ENCODE results near the gene AUP1. TPM values are rescaled to one million over a fixed set of nuclear protein-coding genes. Genes with fewer than 3 reads are reported as not detected.

AUP1 gene
- total RNA-seq, 1 donor from 2014 or later: 40.4 TPM

DNA sequence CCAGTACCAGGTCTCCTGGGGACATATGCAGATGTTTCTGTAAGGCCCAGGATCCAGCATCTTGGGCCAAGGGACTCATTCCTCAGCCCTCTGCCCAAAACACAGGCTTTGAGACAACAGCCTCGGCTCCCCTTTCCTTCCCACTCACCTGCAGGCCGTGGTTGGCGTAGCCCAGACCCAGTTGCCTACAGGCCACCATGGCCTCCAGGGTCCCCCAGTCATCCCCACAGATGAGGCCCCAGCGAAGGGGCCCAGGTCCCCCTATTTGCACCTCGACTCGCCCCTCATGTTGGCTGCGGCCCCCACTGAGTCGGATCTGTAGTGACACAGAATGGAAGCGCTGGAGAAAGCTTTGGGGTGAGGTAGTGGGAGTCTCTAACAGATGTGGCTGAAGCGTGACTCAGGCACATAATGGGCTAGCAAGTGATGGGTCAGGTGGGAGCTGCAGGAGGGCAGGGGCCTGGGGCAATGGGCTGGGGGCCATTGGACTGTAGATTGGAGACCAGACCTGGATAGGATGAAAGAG, 6.0 kb upstream of the AUP1 start:
- DNase-seq: no peak

DNA sequence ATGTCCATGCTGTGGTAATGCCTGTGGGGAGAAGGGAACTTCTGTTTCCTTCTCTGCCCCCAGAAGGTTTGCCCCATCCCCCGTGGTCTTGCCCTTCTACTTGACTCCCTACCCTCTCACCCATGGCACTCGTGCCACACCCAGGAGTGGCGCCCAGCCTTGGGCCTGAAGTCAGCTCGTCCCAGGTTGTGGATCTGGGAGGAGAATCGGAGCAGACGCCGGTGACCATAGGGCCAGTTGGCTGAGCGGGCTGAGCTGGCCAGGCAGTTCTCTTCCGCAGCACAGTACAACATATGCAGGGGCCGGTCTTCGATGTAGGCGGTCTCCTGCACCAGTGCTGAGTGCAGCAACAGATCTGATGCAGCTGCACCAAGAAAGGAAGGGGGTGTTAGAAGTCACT, 4.9 kb upstream of the AUP1 start:
- no peak for DNase-seq

DNA sequence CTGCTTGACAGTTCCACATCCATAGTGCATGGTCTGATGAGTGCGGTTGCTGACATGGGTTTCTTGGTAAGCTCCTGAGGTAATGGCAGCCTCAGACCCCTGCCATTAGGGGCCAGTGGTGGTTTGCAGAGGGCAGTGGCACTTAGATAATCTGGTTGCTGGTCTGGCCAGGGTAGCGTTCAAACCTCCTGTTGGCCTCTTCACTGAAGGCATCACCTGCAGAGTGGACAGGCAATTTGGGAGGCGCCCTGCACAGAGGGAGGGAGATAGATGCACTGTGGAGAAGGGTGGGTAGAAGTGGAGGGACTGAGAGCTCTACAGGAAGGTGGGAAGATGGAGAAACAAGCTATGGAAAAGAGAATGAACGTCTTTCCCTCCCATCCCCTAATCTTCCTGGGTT, 4.0 kb upstream of the AUP1 start:
- no peak for DNase-seq

DNA sequence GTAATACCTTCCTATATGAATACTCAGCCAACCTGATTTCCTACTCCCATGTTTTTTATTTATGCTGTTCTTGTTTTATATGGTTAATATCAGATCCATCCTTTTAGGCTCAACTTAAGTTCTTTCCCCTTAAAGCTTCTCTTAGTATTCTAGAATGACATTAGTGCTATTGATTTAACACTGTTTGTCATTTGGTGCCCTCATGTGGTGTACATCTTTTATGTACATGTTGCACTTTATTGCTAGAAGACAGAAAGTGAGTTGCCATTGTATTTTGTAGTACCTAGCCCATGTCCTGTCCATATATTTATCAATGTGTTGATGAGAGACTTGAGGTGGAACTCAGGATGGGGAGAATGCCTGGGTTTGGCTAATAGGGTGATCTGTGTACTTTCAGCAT, 2.7 kb upstream of the AUP1 start:
- DNase-seq: no peak

DNA sequence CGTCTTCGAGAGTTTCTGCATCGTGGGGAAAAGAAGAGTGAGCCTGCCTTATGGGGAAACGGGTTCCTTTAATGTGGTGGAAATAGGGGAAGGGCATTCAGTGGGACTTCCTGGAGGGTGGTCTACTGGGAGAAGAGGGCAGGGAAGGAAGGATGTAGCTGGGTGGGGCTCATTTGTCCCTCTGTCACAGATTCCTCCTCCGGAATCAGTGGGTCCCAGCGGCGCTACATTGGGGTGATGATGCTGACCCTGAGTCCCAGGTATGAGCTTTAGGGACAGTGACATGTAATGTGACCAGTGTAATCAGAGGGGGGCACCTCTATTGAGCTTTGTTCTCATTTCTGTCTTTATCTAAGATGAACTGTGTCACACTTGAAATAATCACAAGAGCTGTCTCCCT, 2.2 kb upstream of the AUP1 start:
- no peak for DNase-seq

DNA sequence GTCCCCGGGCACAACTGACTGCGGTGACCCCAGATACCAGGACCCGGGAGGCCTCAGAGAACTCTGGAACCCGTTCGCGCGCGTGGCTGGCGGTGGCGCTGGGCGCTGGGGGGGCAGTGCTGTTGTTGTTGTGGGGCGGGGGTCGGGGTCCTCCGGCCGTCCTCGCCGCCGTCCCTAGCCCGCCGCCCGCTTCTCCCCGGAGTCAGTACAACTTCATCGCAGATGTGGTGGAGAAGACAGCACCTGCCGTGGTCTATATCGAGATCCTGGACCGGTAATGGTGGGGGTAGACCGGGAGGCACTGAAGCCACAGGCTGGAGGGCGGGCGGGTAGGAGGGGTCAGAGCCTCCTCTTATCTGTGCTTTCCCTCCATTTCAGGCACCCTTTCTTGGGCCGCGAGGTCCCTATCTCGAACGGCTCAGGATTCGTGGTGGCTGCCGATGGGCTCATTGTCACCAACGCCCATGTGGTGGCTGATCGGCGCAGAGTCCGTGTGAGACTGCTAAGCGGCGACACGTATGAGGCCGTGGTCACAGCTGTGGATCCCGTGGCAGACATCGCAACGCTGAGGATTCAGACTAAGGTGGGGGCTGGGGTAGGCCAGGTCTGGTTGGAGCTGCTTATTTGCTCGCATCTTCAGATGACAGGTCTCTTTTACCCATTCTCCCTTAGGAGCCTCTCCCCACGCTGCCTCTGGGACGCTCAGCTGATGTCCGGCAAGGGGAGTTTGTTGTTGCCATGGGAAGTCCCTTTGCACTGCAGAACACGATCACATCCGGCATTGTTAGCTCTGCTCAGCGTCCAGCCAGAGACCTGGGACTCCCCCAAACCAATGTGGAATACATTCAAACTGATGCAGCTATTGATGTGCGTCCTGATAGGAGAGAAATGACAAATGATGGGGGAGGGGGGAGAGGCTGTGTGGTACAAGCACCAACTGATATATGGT, 1.0 kb upstream of the AUP1 start:
- DNase-seq: peak; percentile 20

DNA sequence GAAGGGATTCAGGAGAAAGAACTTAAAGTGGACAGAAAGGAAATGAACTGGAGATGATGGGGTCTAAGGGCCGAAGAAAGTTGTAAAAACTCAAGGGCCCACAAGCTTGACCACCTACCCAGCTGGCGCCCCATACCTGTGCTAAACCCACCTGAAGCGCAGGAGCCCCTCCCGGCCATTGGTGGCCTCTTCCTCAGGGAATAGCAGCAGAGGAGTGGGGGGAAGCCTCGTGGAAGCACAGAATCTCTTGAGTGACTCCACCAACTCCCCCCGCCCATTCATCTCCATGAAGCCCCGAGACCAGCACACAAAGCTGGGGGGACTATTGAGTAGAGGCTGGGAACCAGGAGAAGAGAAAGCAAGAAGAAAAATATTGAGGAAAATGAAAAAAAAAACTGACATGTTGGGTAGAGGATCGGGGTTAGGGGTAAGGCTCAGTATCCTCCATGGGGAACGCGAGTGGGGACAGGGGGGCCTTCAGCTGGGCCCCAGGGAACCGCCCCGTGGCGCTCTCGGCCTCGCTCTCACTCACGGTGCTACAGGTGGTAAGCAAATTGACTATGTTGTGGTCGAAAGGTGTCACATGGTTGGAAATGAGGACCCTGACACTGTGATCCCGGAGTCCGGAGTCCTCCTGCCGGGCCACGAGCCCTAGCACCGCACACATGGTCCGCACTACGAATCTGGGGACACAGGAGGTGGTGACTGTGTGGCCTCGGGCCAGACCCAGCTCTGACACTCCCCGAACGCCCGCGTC, 728 bp downstream of the AUP1 start:
- no peak for DNase-seq

DNA sequence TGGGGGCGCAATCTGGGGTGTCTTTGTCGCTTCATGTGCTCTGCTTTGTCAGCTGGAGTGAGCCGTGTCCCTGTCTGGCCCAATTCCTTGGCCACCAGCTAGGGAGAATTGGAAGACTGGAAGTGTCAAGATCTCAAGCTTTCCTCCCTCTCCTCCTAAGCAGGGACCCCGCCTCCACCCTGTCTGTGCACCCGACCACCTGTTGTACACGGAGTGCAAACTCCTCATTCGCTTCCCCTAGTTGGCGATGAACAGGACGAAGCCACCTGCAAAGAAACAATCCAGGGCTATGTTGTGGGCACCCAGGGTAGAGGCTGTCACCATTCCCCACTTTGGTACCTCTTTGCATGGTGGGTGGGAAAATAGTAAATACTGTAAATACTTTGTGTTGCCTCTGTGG, 1.8 kb downstream of the AUP1 start:
- DNase-seq: no peak

DNA sequence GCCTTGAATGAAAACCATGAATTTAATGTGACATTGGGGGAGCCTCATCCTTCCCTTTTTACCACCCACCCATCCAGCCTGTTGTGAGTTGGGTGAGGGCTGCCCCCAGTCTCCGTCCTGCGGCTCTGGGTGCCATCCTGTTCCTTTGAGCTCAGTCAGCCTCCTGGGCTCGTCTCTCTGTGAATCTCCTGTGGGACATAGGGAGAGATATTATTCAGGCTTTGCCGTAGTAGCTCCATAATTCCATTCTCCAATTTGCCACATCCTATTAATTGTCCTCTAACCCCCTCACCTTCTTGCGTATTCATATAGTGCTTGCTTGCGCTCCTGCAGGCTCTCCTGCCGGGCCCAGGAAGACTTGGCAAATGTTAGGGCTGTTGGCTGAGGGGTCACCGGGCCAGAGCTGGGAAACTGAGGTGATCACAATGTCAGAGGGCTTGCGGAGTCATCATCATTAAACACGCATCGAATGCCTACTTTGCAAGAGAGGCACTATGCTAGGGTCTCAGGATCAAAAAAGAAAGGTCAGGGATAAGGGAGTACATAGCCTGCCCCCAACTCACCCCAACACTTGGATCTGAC, 2.8 kb downstream of the AUP1 start:
- DNase-seq: no peak

DNA sequence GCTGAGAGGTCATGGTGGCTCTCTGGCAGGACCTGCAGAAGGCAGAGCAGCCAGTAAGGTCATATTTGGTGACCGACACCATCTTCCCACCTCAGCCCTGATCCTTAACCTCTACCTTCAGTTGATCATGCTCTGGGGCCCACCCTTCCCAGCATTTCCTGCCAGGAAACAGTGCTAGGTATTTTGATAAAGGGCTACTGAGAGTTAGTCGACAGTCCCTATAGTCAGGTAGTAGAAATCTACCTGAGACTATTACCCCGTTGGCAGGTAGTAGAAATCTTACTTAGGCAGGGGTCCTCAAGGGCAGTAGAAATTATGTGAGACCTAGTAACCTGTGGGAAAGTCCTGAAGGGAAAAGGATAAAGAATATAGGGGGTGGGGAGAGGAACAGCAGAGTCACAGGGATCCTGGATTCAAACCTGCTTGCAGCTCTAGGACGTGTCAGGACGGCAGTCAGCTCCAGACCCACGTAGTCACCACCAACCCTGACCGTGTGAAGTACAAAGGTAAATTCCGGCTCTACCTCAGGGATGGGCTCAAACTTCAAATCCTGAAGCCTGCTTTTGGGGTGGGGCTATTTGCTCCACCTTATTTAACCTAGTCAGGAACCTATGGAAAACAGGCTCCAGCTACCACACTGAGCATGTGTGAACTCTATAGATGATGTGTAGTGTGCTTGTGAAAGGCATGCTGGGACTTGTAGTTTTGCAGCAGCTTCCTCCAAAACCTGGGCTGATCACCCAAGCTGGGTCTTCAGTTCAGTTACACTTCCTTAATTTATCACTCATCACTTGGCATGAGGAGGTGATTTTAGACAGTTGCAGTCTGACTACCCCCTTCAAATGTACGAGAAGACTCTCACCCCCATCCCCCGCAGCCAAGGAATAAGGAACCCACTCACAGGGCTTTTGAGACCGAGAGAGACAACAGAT, 3.5 kb downstream of the AUP1 start, which contains the start of gene DQX1:
TSS of gene DQX1 (minus strand) at position 515 of the 932 bp plus-strand sequence. CDS start at position 13, 502 bp downstream.
- no peak for DNase-seq

DNA sequence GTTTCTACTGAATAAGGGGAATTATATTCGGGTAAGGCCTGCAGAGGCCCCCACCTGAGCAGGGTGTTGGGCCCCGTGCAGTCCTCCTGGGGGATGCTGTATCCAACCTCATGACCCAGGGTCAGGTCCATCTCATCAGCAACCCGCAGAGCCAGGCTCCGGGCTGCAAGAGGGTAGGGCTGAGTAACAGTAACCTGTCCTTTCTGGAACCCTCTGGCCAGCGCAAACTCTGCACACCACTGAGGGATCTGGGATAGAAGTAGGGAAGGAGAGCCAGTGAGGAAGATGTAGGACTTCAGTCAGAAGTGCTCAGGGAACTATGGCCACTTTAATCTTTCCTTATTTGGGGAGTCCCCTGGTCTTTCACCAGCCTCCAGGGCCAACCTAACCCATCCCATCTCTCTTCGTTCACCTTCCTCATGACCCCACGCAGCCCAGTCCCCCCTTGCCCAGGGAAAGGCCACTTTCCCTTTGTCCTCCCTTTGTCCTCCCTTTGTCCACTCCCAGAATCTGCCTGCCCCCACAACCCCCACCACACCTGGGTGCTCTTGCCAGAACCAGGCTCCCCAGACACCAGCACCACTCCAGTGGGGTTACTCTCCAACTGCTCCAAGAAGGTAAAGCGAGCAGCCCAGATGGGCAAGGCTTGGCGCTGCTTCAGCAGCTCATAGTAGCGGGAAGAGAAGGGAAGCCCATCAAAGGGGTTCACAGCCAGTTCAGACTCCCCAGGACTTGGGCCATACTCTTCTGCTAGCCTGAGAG, 4.4 kb downstream of the AUP1 start:
- no peak for DNase-seq

DNA sequence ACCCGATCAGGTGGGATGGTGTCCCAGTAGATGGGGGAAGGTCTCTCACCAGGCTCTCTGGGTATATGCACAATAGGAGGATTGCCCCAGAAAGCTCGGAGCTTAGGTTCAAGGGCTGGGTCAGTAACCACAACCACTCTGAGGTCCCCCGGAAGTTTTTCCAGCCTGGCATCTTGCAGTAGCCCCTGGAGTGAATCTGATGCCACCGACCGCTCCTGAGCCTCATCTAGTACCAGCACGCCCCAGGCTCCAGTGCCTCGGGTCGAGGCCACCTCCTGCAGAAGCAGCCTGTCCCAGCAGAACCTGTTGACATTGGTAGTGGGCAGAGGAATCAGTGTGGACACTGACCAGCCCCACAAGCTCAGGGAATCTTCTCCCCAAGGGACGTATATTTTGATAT, 5.5 kb downstream of the AUP1 start:
- DNase-seq: no peak

DNA sequence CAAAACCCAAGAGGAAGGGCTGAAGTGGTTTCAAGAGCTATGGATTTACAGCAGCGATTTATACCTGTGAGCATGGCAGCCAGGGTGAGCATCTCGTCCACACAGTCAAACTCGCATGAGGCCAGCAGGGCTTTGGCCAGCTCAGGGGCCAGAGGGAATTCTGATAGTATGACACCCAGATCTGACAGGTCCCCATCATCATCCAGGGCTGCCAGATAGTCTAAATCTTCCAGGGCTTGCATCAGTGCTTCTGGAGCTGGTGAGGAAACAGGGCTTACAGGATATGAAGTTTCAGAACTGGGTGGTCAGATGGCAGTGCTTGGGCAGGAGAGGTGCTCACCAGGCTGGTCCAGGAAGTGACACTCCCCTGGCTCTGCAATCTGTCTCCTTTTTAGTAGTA, 7.0 kb downstream of the AUP1 start:
- DNase-seq: no peak

DNA sequence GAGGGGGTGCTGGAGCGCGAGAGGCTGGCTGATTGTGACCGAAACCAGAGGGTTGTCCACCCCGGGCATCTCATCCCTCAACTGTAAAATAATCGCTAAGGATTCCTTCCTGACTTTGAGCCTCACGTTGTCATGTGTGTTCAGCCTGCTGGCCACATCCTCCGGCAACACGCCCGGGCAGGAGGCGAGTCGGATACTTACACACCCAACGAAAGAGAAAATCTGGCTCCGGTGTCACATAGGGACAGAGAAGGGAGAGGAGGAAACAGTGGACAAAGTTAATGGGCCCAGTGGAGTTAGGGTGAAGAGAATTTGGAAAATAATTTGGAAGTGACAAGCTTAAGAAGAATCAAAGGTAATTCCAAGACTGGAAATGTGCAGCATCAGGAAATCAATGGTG, 12.9 kb downstream of the AUP1 start:
- DNase-seq: no peak

DNA sequence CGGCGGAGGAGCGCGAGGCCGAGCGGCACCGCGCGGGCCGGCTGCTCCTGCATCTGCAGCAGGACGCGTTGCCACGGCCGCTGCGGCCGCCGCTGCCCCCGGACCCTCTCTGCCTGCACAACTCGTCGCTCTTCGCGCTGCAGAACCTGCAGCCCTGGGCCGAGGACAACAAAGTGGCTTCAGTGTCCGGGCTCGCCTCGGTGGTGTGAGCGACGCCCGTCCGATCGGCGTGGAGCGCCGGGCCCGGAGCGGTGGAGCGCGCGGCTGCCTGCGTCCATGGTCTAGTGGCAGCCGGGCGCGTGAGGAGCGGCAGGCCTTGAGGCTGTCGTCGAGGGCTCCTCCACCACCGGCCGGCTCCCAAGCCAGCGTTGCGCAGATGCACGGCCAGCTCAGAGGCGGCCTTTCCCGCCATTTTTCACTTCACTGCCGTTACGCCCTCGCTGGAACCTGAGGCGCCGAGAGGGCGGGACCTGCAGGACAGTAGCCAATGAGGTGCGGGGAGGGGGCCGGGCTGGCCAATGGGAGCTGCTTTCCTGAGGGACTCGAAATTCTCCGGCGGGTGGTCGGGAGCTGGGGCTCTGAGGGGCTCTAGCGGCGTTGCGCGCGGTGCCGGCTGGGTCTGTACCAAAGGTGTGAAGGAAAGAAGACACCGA, 13.4 kb downstream of the AUP1 start:
- no peak for DNase-seq

DNA sequence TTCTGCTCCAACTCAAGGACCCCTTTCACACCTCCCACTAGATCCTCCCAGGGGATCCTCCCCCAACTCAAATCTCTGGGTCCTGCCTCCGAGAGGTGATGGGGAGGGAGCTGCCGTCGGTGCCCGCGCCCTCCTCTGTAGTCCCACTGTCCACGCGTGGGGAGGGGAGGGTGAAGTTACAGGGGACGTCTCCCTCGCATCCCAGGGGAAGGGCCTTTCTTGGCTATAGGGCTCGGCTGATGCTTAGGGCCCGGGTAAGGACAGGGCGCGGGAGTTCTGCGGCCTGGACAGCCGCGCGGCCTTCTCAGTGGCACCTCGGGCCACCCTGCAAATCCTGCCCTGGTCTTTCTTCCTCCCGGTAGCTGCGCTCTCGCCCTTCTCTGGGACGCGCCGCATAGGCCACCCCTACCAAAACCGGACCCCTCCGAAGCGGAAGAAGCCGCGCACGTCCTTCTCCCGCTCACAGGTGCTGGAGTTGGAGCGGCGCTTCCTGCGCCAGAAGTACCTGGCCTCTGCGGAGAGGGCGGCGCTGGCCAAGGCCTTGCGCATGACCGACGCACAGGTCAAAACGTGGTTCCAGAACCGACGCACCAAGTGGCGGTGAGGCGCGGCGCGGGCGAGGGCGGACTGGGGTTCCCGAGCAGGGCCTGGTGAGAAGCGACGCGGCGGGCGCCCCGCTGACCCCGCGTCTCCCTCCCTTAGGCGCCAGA, 14.1 kb downstream of the AUP1 start:
- no peak for DNase-seq

DNA sequence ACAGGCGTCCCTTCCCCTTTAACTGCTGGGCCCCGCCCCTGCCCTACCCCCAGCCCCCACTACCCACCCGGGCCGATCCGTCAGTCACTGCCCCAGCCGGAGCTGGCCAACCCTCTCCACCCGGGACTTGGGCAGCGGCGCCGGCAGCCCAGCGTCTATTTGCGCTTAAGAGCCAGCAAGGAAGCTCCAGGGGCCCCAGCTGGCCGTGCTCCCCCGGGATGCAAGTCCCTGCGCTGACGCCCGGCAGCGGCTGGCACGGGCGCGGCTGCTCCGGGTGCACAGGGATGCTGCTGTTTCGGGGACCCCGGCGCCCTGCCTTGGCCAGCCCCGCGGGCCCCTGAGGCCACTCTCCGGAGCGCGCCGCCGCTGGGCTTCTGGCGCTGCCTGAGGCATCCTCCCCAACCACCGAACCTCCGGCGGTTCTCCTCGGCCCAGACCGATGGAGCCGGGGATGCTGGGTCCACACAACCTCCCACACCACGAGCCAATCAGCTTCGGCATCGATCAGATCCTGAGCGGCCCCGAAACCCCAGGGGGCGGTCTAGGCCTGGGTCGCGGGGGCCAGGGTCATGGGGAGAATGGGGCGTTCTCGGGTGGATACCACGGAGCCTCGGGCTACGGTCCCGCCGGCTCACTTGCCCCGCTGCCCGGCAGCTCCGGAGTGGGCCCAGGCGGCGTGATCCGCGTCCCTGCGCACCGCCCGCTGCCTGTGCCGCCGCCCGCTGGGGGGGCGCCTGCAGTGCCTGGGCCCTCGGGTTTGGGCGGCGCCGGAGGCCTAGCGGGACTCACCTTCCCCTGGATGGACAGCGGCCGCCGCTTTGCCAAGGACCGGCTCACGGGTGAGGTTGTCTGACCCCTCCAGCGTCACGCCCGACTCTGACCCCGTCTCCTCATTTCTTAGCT, 14.9 kb downstream of the AUP1 start, which contains the start of gene TLX2:
TSS of gene TLX2 (plus strand) at position 83 of the 903 bp plus-strand sequence. CDS start at position 440, 357 bp downstream.
- DNase-seq: no peak

DNA sequence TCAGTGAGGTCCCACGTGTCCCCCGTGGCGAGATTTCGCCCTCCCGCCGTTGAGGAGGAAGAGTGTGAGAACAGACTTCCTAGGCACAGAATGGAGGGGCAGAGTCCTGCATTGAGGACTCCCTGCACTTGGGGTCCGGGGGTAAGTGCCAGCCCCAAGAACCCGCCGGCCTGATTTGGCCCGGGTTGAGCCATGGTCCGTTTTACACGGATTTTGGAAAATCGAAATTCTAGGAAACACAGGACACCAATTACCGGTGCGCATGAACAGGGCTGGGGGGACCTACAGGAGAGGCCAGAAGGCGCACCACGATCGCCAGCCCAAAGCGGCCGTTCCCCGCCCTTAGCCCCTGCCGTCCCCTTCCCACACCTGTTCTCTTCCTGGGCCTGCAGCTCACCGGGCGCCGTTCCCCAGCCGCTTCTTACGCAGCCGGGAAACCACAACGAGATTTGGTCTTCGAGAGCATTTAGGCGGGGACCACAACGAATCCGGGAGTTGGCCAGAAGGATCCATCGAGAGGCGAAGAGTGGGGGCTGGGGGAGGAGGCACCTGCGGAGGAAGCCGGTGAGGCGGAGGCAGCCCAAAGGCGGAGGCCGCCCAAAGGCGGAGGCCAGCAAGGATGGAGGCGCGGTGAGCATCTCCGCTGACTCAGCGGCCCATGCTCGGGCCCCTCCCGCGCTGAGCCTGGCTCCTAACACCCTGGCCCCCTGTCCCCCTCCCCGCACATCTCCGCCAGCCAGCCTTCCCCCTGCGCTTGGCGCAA, 15.7 kb downstream of the AUP1 start:
- no peak for DNase-seq

All from occipital lobe (tissue), 2 donors.